ENCODE data around the gene WDR88. TPM values are rescaled to one million over a fixed set of nuclear protein-coding genes. Genes with fewer than 3 reads are reported as not detected.
"Not testable (repeated sequence)": the region's sequence is repeated elsewhere in the genome, so short reads cannot be mapped to it uniquely, and the experiment has no call there.

Gene WDR88
- polyA plus RNA-seq, 1 donor (not counting 4 experiments of a cell fraction or from before 2014, with no cell fraction given) = not detected

- Histone ChIP-seq H3K27ac (ENCODE audit: control insufficient read depth, insufficient read depth, low read length) (no peak overlapping the region), H3K9ac (ENCODE audit: control insufficient read depth, extremely low read depth, insufficient read depth, low read length) (no peak overlapping the region), H3K27me3 (ENCODE audit: control insufficient read depth, extremely low read depth, insufficient read depth, low read length) (no peaks in the 10 kb centered on the region), H3K36me3 (ENCODE audit: control insufficient read depth in 2 of 2, extremely low read depth in 1 of 2, insufficient read depth in 2 of 2, low read length in 2 of 2) (no peaks in the 10 kb centered on the region), H3K4me3 (ENCODE audit: control insufficient read depth in 2 of 3, extremely low read depth in 1 of 3, insufficient read depth in 2 of 3, low read depth in 1 of 3, low read length in 3 of 3) (no peak overlapping the region), H3K4me2 (ENCODE audit: control insufficient read depth, extremely low read depth, insufficient read depth, low read depth, low read length) (no peak overlapping the region), H3K9me1 (ENCODE audit: control insufficient read depth, extremely low read depth, insufficient read depth, low read length) (no peaks in the 10 kb centered on the region), H3K79me2 (ENCODE audit: control insufficient read depth, insufficient read depth, low read length) (no peaks in the 10 kb centered on the region), H4K20me1 (ENCODE audit: control insufficient read depth, extremely low read depth, insufficient read depth, low read length) (no peaks in the 10 kb centered on the region), H3K4me1 (ENCODE audit: control insufficient read depth, extremely low read depth, insufficient read depth, low read length) (no peaks in the 10 kb centered on the region), H2AFZ (ENCODE audit: control insufficient read depth, low read length) (no peak overlapping the region), H3K9me3 (ENCODE audit: control insufficient read depth, low read depth, low read length) (no peaks in the 10 kb centered on the region)
- no peak for FAIRE-seq
- dilution Hi-C loops (cut with MboI; ENCODE audit: extremely low pct_ligation_motif_present, low sequenced_read_pairs) = no loop called here
- no peak for TF ChIP-seq CTCF (optimal IDR thresholded peaks at IDR 0.05 in 1 of 3, IDR thresholded peaks at IDR 0.05 in 1 of 3, conservative IDR thresholded peaks at IDR 0.05 in 1 of 3; ENCODE audit: extremely low read depth in 1 of 3, insufficient read depth in 2 of 3, low read length in 3 of 3)
- no peak for TF ChIP-seq EZH2 (IDR thresholded peaks at IDR 0.05; ENCODE audit: low read length)
- DNase-seq (ENCODE audit: low read depth, low spot score) = no peak
Observed at GRCh38 chr19:33152176-33152575, 20.3 kb downstream of the WDR88 start.

- H3K4me2 ChIP-seq (ENCODE audit: control insufficient read depth, extremely low read depth, insufficient read depth, low read depth, low read length); H3K27me3 ChIP-seq (ENCODE audit: control insufficient read depth, extremely low read depth, insufficient read depth, low read length); H3K4me3 ChIP-seq (ENCODE audit: control insufficient read depth in 2 of 3, extremely low read depth in 1 of 3, insufficient read depth in 2 of 3, low read depth in 1 of 3, low read length in 3 of 3); H4K20me1 ChIP-seq (ENCODE audit: control insufficient read depth, extremely low read depth, insufficient read depth, low read length); DNase-seq (ENCODE audit: low read depth, low spot score); dilution Hi-C loops (cut with MboI; ENCODE audit: extremely low pct_ligation_motif_present, low sequenced_read_pairs); H3K27ac ChIP-seq (ENCODE audit: control insufficient read depth, insufficient read depth, low read length); FAIRE-seq; H3K9me3 ChIP-seq (ENCODE audit: control insufficient read depth, low read depth, low read length); H3K36me3 ChIP-seq (ENCODE audit: control insufficient read depth in 2 of 2, extremely low read depth in 1 of 2, insufficient read depth in 2 of 2, low read length in 2 of 2); H3K9me1 ChIP-seq (ENCODE audit: control insufficient read depth, extremely low read depth, insufficient read depth, low read length); H3K4me1 ChIP-seq (ENCODE audit: control insufficient read depth, extremely low read depth, insufficient read depth, low read length); H2AFZ ChIP-seq (ENCODE audit: control insufficient read depth, low read length); H3K9ac ChIP-seq (ENCODE audit: control insufficient read depth, extremely low read depth, insufficient read depth, low read length); H3K79me2 ChIP-seq (ENCODE audit: control insufficient read depth, insufficient read depth, low read length): not testable (repeated sequence)
Observed at GRCh38 chr19:33152625-33153024, 20.7 kb downstream of the WDR88 start.

- H3K9me3 ChIP-seq (ENCODE audit: control insufficient read depth, low read depth, low read length); H3K4me3 ChIP-seq (ENCODE audit: control insufficient read depth in 2 of 3, extremely low read depth in 1 of 3, insufficient read depth in 2 of 3, low read depth in 1 of 3, low read length in 3 of 3); H3K36me3 ChIP-seq (ENCODE audit: control insufficient read depth in 2 of 2, extremely low read depth in 1 of 2, insufficient read depth in 2 of 2, low read length in 2 of 2); H3K27ac ChIP-seq (ENCODE audit: control insufficient read depth, insufficient read depth, low read length); H3K27me3 ChIP-seq (ENCODE audit: control insufficient read depth, extremely low read depth, insufficient read depth, low read length); H3K9me1 ChIP-seq (ENCODE audit: control insufficient read depth, extremely low read depth, insufficient read depth, low read length); DNase-seq (ENCODE audit: low read depth, low spot score); H3K79me2 ChIP-seq (ENCODE audit: control insufficient read depth, insufficient read depth, low read length); H3K4me1 ChIP-seq (ENCODE audit: control insufficient read depth, extremely low read depth, insufficient read depth, low read length); H3K9ac ChIP-seq (ENCODE audit: control insufficient read depth, extremely low read depth, insufficient read depth, low read length); H4K20me1 ChIP-seq (ENCODE audit: control insufficient read depth, extremely low read depth, insufficient read depth, low read length); H3K4me2 ChIP-seq (ENCODE audit: control insufficient read depth, extremely low read depth, insufficient read depth, low read depth, low read length); H2AFZ ChIP-seq (ENCODE audit: control insufficient read depth, low read length); dilution Hi-C loops (cut with MboI; ENCODE audit: extremely low pct_ligation_motif_present, low sequenced_read_pairs); FAIRE-seq: not testable (repeated sequence)
Observed at GRCh38 chr19:33154313-33154712, 22.4 kb downstream of the WDR88 start.

Measured in keratinocyte (primary cell).